Left renal cortex interstitium (tissue), 4 donors: ENCODE results near the gene ADGRL3. TPM values are rescaled to one million over a fixed set of nuclear protein-coding genes. Genes with fewer than 3 reads are reported as not detected.
"Not testable (repeated sequence)": the region's sequence is repeated elsewhere in the genome, so short reads cannot be mapped to it uniquely, and the experiment has no call there.

Experiments used
- DNase-seq, 4 donors: peaks; one replicate each; pipeline ENCODE4 v3.0.0-alpha.2; 2013; ENCODE audit warnings: low read depth in 4 of 4, low spot score in 2 of 4, missing footprints in 1 of 4
- polyA plus RNA-seq, 4 donors: library from polyadenylated mRNA; unstranded; fragments of 120-200 nt; gene quantifications; one replicate each; pipeline ENCODE4 v1.2.1, GENCODE V29; 2013; ENCODE audit not compliant: insufficient read length in 4 of 4

ADGRL3 gene
- polyA plus RNA-seq, 4 donors = 23.7 to 27.9 (median 24.9) TPM

GRCh38 chr4:61596606-61597340 lies 396.6 kb downstream of the ADGRL3 start:
- no peak for DNase-seq

- DNase-seq = no peak
Measured at GRCh38 chr4:61603086-61603485, 403.0 kb downstream of the ADGRL3 start.

- DNase-seq = no peak
Measured at GRCh38 chr4:61604054-61604453, 403.9 kb downstream of the ADGRL3 start.

GRCh38 chr4:61605984-61606383 lies 405.9 kb downstream of the ADGRL3 start:
- DNase-seq = no peak

- DNase-seq = no peak
Measured at GRCh38 chr4:61614231-61614630, 414.1 kb downstream of the ADGRL3 start.

GRCh38 chr4:61619528-61619927 lies 419.4 kb downstream of the ADGRL3 start:
- DNase-seq = no peak

- DNase-seq = no peak
Measured at GRCh38 chr4:61628282-61628681, 428.2 kb downstream of the ADGRL3 start.

GRCh38 chr4:61628727-61629126 lies 428.6 kb downstream of the ADGRL3 start:
- no peak for DNase-seq

GRCh38 chr4:61630548-61630947 lies 430.4 kb downstream of the ADGRL3 start:
- DNase-seq = no peak

GRCh38 chr4:61638591-61638990 lies 438.5 kb downstream of the ADGRL3 start:
- DNase-seq = no peak

GRCh38 chr4:61646746-61647350 lies 446.7 kb downstream of the ADGRL3 start:
- DNase-seq = not testable (repeated sequence)

- DNase-seq = no peak
Measured at GRCh38 chr4:61648264-61648663, 448.1 kb downstream of the ADGRL3 start.

GRCh38 chr4:61657016-61657415 lies 456.9 kb downstream of the ADGRL3 start:
- DNase-seq = no peak

GRCh38 chr4:61661960-61662359 lies 461.8 kb downstream of the ADGRL3 start:
- no peak for DNase-seq

- no peak for DNase-seq
Measured at GRCh38 chr4:61662362-61662761, 462.2 kb downstream of the ADGRL3 start.

GRCh38 chr4:61663310-61663709 lies 463.2 kb downstream of the ADGRL3 start:
- DNase-seq = no peak

GRCh38 chr4:61665649-61666048 lies 465.5 kb downstream of the ADGRL3 start:
- no peak for DNase-seq

- no peak for DNase-seq
Measured at GRCh38 chr4:61666244-61666643, 466.1 kb downstream of the ADGRL3 start.

GRCh38 chr4:61671599-61671998 lies 471.5 kb downstream of the ADGRL3 start:
- DNase-seq = no peak

GRCh38 chr4:61675464-61675863 lies 475.3 kb downstream of the ADGRL3 start:
- no peak for DNase-seq

GRCh38 chr4:61678297-61678696 lies 478.2 kb downstream of the ADGRL3 start:
- no peak for DNase-seq

GRCh38 chr4:61693520-61693919 lies 493.4 kb downstream of the ADGRL3 start:
- DNase-seq = no peak
